Stomach (tissue), 9 donors: Measurements from ENCODE around the gene UBXN7. TPM values are rescaled to one million over a fixed set of nuclear protein-coding genes. Genes with fewer than 3 reads are reported as not detected.
"Not testable (repeated sequence)": the region's sequence is repeated elsewhere in the genome, so short reads cannot be mapped to it uniquely, and the experiment has no call there.

ENCODE experiments used
- DNase-seq, 2 donors: peaks; one replicate each; pipeline versions ENCODE4 v3.0.0 to v3.0.0-alpha.2; 2013 to 2019
- H3K27ac ChIP-seq, 5 donors: fragments of 200-600 bp in 4 of 5; sonication (generic) in 4 of 5; one replicate each; pipeline ENCODE4 v1.5.1; 2013 to 2019; ENCODE audit warnings: mild to moderate bottlenecking in 1 of 5, moderate library complexity in 1 of 5
- H3K27me3 ChIP-seq, 3 donors: fragments of 200-600 bp; sonication (generic); one replicate each; pipeline ENCODE4 v1.5.1; 2017 to 2019; ENCODE audit warnings: mixed run types in 1 of 3
- H3K36me3 ChIP-seq, 4 donors: fragments of 200-600 bp; sonication (generic); 1 replicate in 3 of 4; 2 replicates in 1 of 4; pipeline ENCODE4 v1.5.1; 2016 to 2019
- H3K4me1 ChIP-seq, 4 donors: fragments of 200-600 bp; sonication (generic); one replicate each; pipeline ENCODE4 v1.5.1; 2016 to 2019
- H3K4me3 ChIP-seq, 4 donors: fragments of 200-600 bp; sonication (generic) in 3 of 4; one replicate each; pipeline ENCODE4 v1.5.1; 2016 to 2019; ENCODE audit warnings: mild to moderate bottlenecking in 1 of 4
- H3K9me3 ChIP-seq, 4 donors: fragments of 200-600 bp; sonication (generic); one replicate each; pipeline ENCODE4 v1.5.1; 2016 to 2019
- EP300 ChIP-seq: sonication (generic); formaldehyde crosslinking; IDR thresholded peaks from one replicate; pipeline ENCODE4 v1.6.1; 2017; ENCODE audit warnings: antibody characterized with exemption
- POLR2A ChIP-seq, 4 donors: fragments of 450-650 bp; IDR thresholded peaks; one replicate each; pipeline ENCODE4 v1.6.1; 2016; ENCODE audit warnings: antibody characterized with exemption in 4 of 4, control low read depth in 2 of 4, mild to moderate bottlenecking in 1 of 4, moderate library complexity in 1 of 4
- POLR2AphosphoS5 ChIP-seq, 3 donors: sonication (generic); formaldehyde crosslinking; IDR thresholded peaks; one replicate each; pipeline ENCODE4 v1.6.1; 2016; ENCODE audit warnings: antibody characterized with exemption in 3 of 3
- WGBS, 5 donors: extraction: QIAGEN DNeasy Blood & Tissue Kit in 3 of 5; methylation state at CpG; one replicate each; pipeline versions ENCODE4 v1.1.5 to v1.1.7; 2013 to 2018; 5-methylcytosine and 5-hydroxymethylcytosine counted together
- intact Hi-C: fragments of 100-400 bp; cut with DNase I; formaldehyde crosslinking; loops from one replicate; pipeline ENCODE4 v1.15.1; 2023; ENCODE audit warnings: low total_unique reads
- polyA plus RNA-seq, 3 donors: library from polyadenylated mRNA; stranded (reverse); fragments of 200-250 nt; gene quantifications; one replicate each; pipeline ENCODE4 v1.2.3, GENCODE V29; 2013
- total RNA-seq, 5 donors: library from RNA; depleted of rRNA; stranded (reverse); fragments of >200 nt; gene quantifications; one replicate each; pipeline versions ENCODE4 v1.1.0 to v1.2.3, GENCODE V29; 2014 to 2016
- TF ChIP-seq, protein P1 (sequence below), 7 experiments: fragments of 450-650 bp in 4 of 7; fragments of 200-600 bp in 3 of 7; sonication (generic) in 3 of 7; IDR thresholded peaks; one replicate each; pipeline ENCODE4 v1.5.1; 2016 to 2019; ENCODE audit warnings: antibody characterized with exemption in 7 of 7, control low read depth in 2 of 7, mild to moderate bottlenecking in 1 of 7
- donor health status: healthy with polysubstance abuse.
- donor health status: Bipolar disorder and iron deficiency.
- donor health status: healthy.

The UBXN7 gene
- total and polyA plus RNA-seq, 8 donors: 2.2 to 39.3 (median 14.4) TPM

DNA sequence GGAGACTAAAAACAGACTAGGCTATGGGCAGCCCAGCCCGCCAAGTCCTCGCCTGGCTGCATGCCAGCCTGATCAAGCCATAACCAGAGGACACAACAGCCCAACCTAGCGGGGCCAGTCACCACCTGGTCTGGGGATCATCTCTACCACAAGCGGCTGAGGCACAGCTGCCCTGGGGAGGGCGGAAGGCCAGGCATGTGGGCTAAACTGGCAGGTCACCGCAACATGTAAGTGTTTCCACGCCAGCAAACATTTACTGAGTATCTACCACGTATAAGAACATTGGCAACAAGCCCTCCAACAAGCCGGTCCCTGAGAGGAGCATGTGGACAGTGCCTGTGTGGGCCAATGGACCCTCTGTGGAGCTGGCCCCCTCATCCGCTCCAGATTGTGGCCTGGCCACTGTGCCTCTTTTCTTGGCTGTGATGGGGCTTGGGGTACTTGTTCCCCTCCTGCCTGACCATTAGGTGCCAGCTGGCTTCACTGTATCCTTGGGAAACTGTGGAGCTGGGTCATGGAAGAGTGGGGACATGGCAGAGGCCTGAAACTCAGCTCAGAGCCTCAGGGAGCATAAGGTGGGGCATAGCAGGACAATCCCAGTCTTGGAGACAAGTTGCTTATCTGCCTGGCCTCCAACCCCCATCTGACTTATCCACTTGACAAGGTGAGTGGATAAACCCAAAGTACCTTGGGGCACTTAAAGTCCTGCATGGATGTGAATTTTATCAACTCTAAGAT, 9.0 kb downstream of the UBXN7 start:
- intact Hi-C loops: no loop called here
- DNase-seq: peak; percentile 53 to 74
- H3K27ac ChIP-seq: peak overlapping the region in 4 of 5 donors; percentile 17 to 62 (median 30)

DNA sequence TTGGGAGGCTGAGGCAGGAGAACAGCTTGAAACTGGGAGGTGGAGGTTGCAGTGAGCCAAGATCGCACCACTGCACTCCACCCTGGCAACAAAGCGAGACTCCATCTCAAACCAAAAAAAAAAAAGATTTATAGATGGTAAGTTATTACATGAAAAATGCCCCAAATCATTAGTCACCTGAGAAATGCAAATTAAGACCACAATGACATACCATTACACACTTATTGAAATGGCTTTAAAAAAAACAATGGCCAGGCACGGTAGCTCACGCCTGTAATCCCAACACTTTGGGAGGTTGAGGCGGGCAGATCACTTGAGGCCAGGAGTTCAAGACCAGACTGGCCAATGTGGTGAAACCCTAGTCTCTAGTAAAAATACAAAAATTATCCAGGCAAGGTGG, 10.6 kb downstream of the UBXN7 start:
- H3K27me3 ChIP-seq, H3K27ac ChIP-seq, H3K4me3 ChIP-seq, H3K36me3 ChIP-seq, H3K9me3 ChIP-seq, DNase-seq, intact Hi-C loops: not testable (repeated sequence)
- 90 to 94% (median 92%) methylated on average over 5 of the region's 5 CpGs for WGBS, 5 donors
- H3K4me1 ChIP-seq: peaks cover 8 to 59% (median 26%) of the 10 kb centered on the region in 4 donors

More for the DNA sequence above, 9.0 kb downstream of the UBXN7 start:
- no peak overlapping the region for H3K4me3 ChIP-seq
- peak in 1 of 3 donors; percentile 7 for TF ChIP-seq POLR2AphosphoS5 (IDR thresholded peaks at IDR 0.05)
- TF ChIP-seq, protein P1, sequence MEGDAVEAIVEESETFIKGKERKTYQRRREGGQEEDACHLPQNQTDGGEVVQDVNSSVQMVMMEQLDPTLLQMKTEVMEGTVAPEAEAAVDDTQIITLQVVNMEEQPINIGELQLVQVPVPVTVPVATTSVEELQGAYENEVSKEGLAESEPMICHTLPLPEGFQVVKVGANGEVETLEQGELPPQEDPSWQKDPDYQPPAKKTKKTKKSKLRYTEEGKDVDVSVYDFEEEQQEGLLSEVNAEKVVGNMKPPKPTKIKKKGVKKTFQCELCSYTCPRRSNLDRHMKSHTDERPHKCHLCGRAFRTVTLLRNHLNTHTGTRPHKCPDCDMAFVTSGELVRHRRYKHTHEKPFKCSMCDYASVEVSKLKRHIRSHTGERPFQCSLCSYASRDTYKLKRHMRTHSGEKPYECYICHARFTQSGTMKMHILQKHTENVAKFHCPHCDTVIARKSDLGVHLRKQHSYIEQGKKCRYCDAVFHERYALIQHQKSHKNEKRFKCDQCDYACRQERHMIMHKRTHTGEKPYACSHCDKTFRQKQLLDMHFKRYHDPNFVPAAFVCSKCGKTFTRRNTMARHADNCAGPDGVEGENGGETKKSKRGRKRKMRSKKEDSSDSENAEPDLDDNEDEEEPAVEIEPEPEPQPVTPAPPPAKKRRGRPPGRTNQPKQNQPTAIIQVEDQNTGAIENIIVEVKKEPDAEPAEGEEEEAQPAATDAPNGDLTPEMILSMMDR (IDR thresholded peaks at IDR 0.05): no peak
- H3K4me1 ChIP-seq: peaks cover 8 to 64% (median 30%) of the 10 kb centered on the region in 4 donors
- peaks cover 0 to 20% (median 9%) of the 10 kb centered on the region in 4 donors for H3K36me3 ChIP-seq
- H3K27me3 ChIP-seq: no peaks in the 10 kb centered on the region
- H3K9me3 ChIP-seq: no peaks in the 10 kb centered on the region
- WGBS, 5 donors: 7 to 57% (median 29%) methylated on average over 9 to 10 of the region's 10 CpGs

DNA sequence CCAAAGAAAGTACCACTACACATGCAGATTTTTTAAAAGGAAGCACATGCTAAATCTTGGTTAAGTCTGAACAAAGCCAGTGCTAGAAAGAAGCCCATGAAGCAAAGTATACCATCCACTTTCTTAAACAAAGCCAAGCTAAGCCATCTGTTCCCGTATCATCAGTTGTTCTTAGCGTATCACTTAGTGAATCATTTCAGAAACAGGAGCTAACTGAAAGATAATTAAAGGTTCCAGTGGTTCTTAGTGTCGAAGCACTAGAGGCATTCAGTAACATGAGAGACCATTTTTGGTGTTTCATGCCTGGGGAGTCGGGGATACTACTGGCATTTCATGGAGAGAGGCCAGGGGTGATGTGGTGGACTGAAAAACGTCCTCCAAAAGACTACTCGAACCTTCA, 12.8 kb downstream of the UBXN7 start:
- H3K4me1 ChIP-seq: peaks cover 8 to 76% (median 33%) of the 10 kb centered on the region in 4 donors
- no peak overlapping the region for H3K27ac ChIP-seq
- DNase-seq: no peak
- H3K9me3 ChIP-seq: no peaks in the 10 kb centered on the region
- 86 to 94% (median 89%) methylated on average over 6 of the region's 6 CpGs for WGBS, 5 donors
- TF ChIP-seq EP300: no peak
- TF ChIP-seq POLR2A (IDR thresholded peaks at IDR 0.05): no peak
- TF ChIP-seq POLR2AphosphoS5 (IDR thresholded peaks at IDR 0.05): no peak
- TF ChIP-seq, protein P1 (IDR thresholded peaks at IDR 0.05): no peak
- no peaks in the 10 kb centered on the region for H3K27me3 ChIP-seq
- H3K36me3 ChIP-seq: no peaks in the 10 kb centered on the region
- H3K4me3 ChIP-seq: no peak overlapping the region
- intact Hi-C loops: no loop called here

DNA sequence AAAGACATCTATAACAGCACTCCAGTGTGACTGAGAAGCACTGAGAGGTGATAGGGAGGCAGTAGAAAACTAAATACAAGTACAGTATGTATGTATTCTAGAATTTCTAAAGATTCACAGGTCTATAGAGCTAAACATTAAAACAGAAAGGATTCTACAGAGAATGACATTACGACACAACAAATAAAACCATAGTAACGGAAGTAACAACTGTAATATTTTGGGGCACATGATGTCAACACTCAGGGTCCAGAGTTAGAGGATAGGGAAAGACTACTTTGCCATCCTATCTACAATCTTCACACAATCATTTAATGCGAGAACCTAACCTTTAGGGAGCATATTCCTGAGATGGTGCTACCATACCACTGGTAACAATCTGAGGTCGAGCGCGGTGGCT, 13.6 kb downstream of the UBXN7 start:
- no peaks in the 10 kb centered on the region for H3K36me3 ChIP-seq
- no peak for DNase-seq
- no peak overlapping the region for H3K27ac ChIP-seq
- peaks cover 8 to 76% (median 34%) of the 10 kb centered on the region in 4 donors for H3K4me1 ChIP-seq
- no peak overlapping the region for H3K4me3 ChIP-seq
- intact Hi-C loops: no loop called here
- TF ChIP-seq POLR2AphosphoS5 (IDR thresholded peaks at IDR 0.05) (no peak), EP300 (no peak)
- no peaks in the 10 kb centered on the region for H3K27me3 ChIP-seq
- no peaks in the 10 kb centered on the region for H3K9me3 ChIP-seq
- 94 to 98% (median 96%) methylated on average over 6 of the region's 6 CpGs for WGBS, 5 donors

DNA sequence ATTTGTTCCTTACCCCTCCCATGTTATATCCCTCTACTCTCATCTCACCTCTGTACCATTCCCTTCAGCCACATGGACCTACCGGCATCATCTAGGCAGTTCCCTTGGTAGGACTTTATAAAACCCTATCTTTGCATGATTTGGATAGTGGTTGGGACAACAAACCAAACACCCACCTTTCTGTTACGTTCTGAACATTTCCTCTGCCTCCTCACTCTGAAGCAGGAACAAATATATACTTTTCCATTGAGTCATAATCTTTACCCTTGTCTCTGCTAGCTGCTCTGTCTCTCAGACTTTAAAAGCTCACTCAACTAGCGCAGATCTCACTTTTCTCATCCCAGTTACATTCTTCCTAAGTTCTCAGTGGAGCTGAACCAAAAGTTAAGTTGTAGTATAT, 17.8 kb downstream of the UBXN7 start:
- intact Hi-C loops: no loop called here
- Histone ChIP-seq H3K4me3 (no peak overlapping the region), H3K9me3 (no peaks in the 10 kb centered on the region), H3K27ac (no peak overlapping the region), H3K4me1 (peaks cover 0 to 53% (median 25%) of the 10 kb centered on the region in 4 donors), H3K36me3 (no peaks in the 10 kb centered on the region), H3K27me3 (no peaks in the 10 kb centered on the region)
- TF ChIP-seq EP300: no peak
- no peak for TF ChIP-seq POLR2A (IDR thresholded peaks at IDR 0.05)
- TF ChIP-seq, protein P1 (IDR thresholded peaks at IDR 0.05): no peak
- TF ChIP-seq POLR2AphosphoS5 (IDR thresholded peaks at IDR 0.05): no peak
- no peak for DNase-seq
- WGBS, 5 donors: 50 to 75% (median 55%) methylated on average over 3 of the region's 3 CpGs
